Stimulated activated naive CD8-positive, alpha-beta T cell treated with anti-CD3 and anti-CD28 coated beads, Interleukin-15, amount 100 ng/mL, for 72 hours (primary cell): ENCODE results near the gene CRTAP.
"Not testable (repeated sequence)": the region's sequence is repeated elsewhere in the genome, so short reads cannot be mapped to it uniquely, and the experiment has no call there.

Source experiments
- ATAC-seq: fragments of 150-1000 bp; cut with Tn5 transposase; 2 replicates; pipeline ENCODE4 v1.10.0; 2021; ENCODE audit warnings: mild to moderate bottlenecking, moderate library complexity
- DNase-seq, 2 donors: peaks; one replicate each; pipeline ENCODE4 v3.0.0; 2021 to 2022
- H3K27ac Mint-ChIP-seq, 2 donors: one replicate each; pipeline ENCODE4 v1.8.0; 2022; ENCODE audit warnings: mild to moderate bottlenecking in 2 of 2, mixed read lengths in 2 of 2, moderate library complexity in 2 of 2
- H3K27me3 Mint-ChIP-seq: one replicate; pipeline ENCODE4 v1.8.0; 2022; ENCODE audit warnings: mixed read lengths
- H3K4me1 Mint-ChIP-seq: one replicate; pipeline ENCODE4 v1.8.0; 2022; ENCODE audit warnings: mild to moderate bottlenecking, mixed read lengths
- H3K4me3 Mint-ChIP-seq, 2 donors: one replicate each; pipeline ENCODE4 v1.8.0; 2022; ENCODE audit warnings: mild to moderate bottlenecking in 2 of 2, mixed read lengths in 2 of 2, moderate library complexity in 1 of 2
- H3K9me3 Mint-ChIP-seq, 2 donors: one replicate each; pipeline ENCODE4 v1.8.0; 2022; ENCODE audit warnings: mixed read lengths in 2 of 2

CRTAP gene

GRCh38 chr3:33092496-33093254 is 21.1 kb upstream of the CRTAP start:
- Mint-ChIP-seq H3K27me3 (no peaks in the 10 kb centered on the region), H3K4me3 (no peak overlapping the region), H3K4me1 (peaks cover 77% of the 10 kb centered on the region), H3K27ac (no peak overlapping the region), H3K9me3 (no peaks in the 10 kb centered on the region)
- DNase-seq: no peak
- ATAC-seq: no peak

- H3K27me3 Mint-ChIP-seq: peaks cover 6% of the 10 kb centered on the region
- no peaks in the 10 kb centered on the region for H3K9me3 Mint-ChIP-seq
- no peak for ATAC-seq
- no peak overlapping the region for H3K27ac Mint-ChIP-seq
- H3K4me1 Mint-ChIP-seq: peaks cover 65% of the 10 kb centered on the region
- H3K4me3 Mint-ChIP-seq: no peak overlapping the region
- DNase-seq: no peak
These were observed 20.0 kb upstream of the CRTAP start for GRCh38 chr3:33093847-33094246.

GRCh38 chr3:33095436-33095835 is 18.4 kb upstream of the CRTAP start:
- peak overlapping the region; percentile 44 to 48 for H3K27ac Mint-ChIP-seq
- H3K27me3 Mint-ChIP-seq: peaks cover 6% of the 10 kb centered on the region
- no peaks in the 10 kb centered on the region for H3K9me3 Mint-ChIP-seq
- no peak for DNase-seq
- peaks cover 49% of the 10 kb centered on the region for H3K4me1 Mint-ChIP-seq
- peak overlapping the region; percentile 97 to 98 for H3K4me3 Mint-ChIP-seq
- no peak for ATAC-seq

GRCh38 chr3:33096093-33096868 is 17.5 kb upstream of the CRTAP start:
- ATAC-seq: peak; percentile 68
- H3K4me1 Mint-ChIP-seq: peaks cover 41% of the 10 kb centered on the region
- peaks cover 6% of the 10 kb centered on the region for H3K27me3 Mint-ChIP-seq
- DNase-seq: peak; percentile 53 to 59
- peak overlapping the region; percentile 86 to 93 for H3K27ac Mint-ChIP-seq
- H3K4me3 Mint-ChIP-seq: peak overlapping the region; percentile 97 to 98
- H3K9me3 Mint-ChIP-seq: no peaks in the 10 kb centered on the region

- H3K4me1 Mint-ChIP-seq: peaks cover 12% of the 10 kb centered on the region
- no peak overlapping the region for H3K4me3 Mint-ChIP-seq
- ATAC-seq (no peak), DNase-seq (no peak)
- no peak overlapping the region for H3K27ac Mint-ChIP-seq
- H3K9me3 Mint-ChIP-seq: no peaks in the 10 kb centered on the region
- H3K27me3 Mint-ChIP-seq: peaks cover 20% of the 10 kb centered on the region
These were observed 14.6 kb upstream of the CRTAP start for GRCh38 chr3:33099109-33099645.

GRCh38 chr3:33099701-33100100 is 14.1 kb upstream of the CRTAP start:
- H3K27ac Mint-ChIP-seq: no peak overlapping the region
- H3K4me3 Mint-ChIP-seq: no peak overlapping the region
- H3K4me1 Mint-ChIP-seq: peaks cover 10% of the 10 kb centered on the region
- peaks cover 26% of the 10 kb centered on the region for H3K27me3 Mint-ChIP-seq
- ATAC-seq (no peak), DNase-seq (no peak)
- no peaks in the 10 kb centered on the region for H3K9me3 Mint-ChIP-seq

GRCh38 chr3:33100229-33100628 is 13.6 kb upstream of the CRTAP start:
- Mint-ChIP-seq H3K4me3 (no peak overlapping the region), H3K9me3 (no peaks in the 10 kb centered on the region), H3K4me1 (peaks cover 7% of the 10 kb centered on the region), H3K27me3 (peaks cover 30% of the 10 kb centered on the region), H3K27ac (no peak overlapping the region)
- ATAC-seq (no peak), DNase-seq (no peak)

GRCh38 chr3:33103034-33103433 is 10.8 kb upstream of the CRTAP start:
- Mint-ChIP-seq H3K4me1 (no peaks in the 10 kb centered on the region), H3K4me3 (no peak overlapping the region), H3K27me3 (peaks cover 44% of the 10 kb centered on the region), H3K9me3 (no peaks in the 10 kb centered on the region), H3K27ac (no peak overlapping the region)
- DNase-seq (no peak), ATAC-seq (no peak)

- H3K4me3 Mint-ChIP-seq: no peak overlapping the region
- DNase-seq (no peak), ATAC-seq (no peak)
- no peaks in the 10 kb centered on the region for H3K4me1 Mint-ChIP-seq
- H3K27ac Mint-ChIP-seq: no peak overlapping the region
- no peaks in the 10 kb centered on the region for H3K9me3 Mint-ChIP-seq
- H3K27me3 Mint-ChIP-seq: peaks cover 42% of the 10 kb centered on the region
These were observed 10.3 kb upstream of the CRTAP start for GRCh38 chr3:33103480-33103879.

GRCh38 chr3:33104803-33105202 is 9.0 kb upstream of the CRTAP start:
- DNase-seq (no peak), ATAC-seq (no peak)
- Mint-ChIP-seq H3K4me3 (no peak overlapping the region), H3K9me3 (no peaks in the 10 kb centered on the region), H3K4me1 (no peaks in the 10 kb centered on the region), H3K27me3 (peaks cover 42% of the 10 kb centered on the region), H3K27ac (no peak overlapping the region)

- Mint-ChIP-seq H3K27me3 (peaks cover 42% of the 10 kb centered on the region), H3K4me3 (no peak overlapping the region), H3K9me3 (no peaks in the 10 kb centered on the region), H3K4me1 (no peaks in the 10 kb centered on the region), H3K27ac (no peak overlapping the region)
- DNase-seq: no peak
- no peak for ATAC-seq
These were observed 8.4 kb upstream of the CRTAP start for GRCh38 chr3:33105341-33105948.

- H3K27me3 Mint-ChIP-seq: peaks cover 42% of the 10 kb centered on the region
- not testable (repeated sequence) for H3K4me1 Mint-ChIP-seq, ATAC-seq, H3K4me3 Mint-ChIP-seq, DNase-seq, H3K9me3 Mint-ChIP-seq, H3K27ac Mint-ChIP-seq
These were observed 7.0 kb upstream of the CRTAP start for GRCh38 chr3:33106854-33107253.

GRCh38 chr3:33111581-33111980 is 2.2 kb upstream of the CRTAP start:
- Mint-ChIP-seq H3K9me3 (no peaks in the 10 kb centered on the region), H3K27me3 (peaks cover 13% of the 10 kb centered on the region), H3K4me3 (no peak overlapping the region), H3K27ac (no peak overlapping the region), H3K4me1 (peaks cover 27% of the 10 kb centered on the region)
- ATAC-seq (no peak), DNase-seq (no peak)

- Mint-ChIP-seq H3K4me1 (peaks cover 33% of the 10 kb centered on the region), H3K27ac (no peak overlapping the region), H3K4me3 (peak overlapping the region; percentile 86 to 90), H3K27me3 (no peaks in the 10 kb centered on the region), H3K9me3 (no peaks in the 10 kb centered on the region)
- ATAC-seq (no peak), DNase-seq (no peak)
These were observed 809 bp downstream of the CRTAP start for GRCh38 chr3:33114622-33115023.

GRCh38 chr3:33115024-33115768 is 1.4 kb downstream of the CRTAP start:
- Mint-ChIP-seq H3K4me1 (peaks cover 33% of the 10 kb centered on the region), H3K9me3 (no peaks in the 10 kb centered on the region), H3K4me3 (peak overlapping the region; percentile 86 to 90), H3K27ac (no peak overlapping the region), H3K27me3 (no peaks in the 10 kb centered on the region)
- DNase-seq (no peak), ATAC-seq (no peak)
